GF-D8 (cell line): ENCODE results near the gene SHANK3.

Experiments used
- DNase-seq: peaks from one replicate; lab custom pipeline; 2025; lab: John Stamatoyannopoulos, UW

The SHANK3 gene

DNA sequence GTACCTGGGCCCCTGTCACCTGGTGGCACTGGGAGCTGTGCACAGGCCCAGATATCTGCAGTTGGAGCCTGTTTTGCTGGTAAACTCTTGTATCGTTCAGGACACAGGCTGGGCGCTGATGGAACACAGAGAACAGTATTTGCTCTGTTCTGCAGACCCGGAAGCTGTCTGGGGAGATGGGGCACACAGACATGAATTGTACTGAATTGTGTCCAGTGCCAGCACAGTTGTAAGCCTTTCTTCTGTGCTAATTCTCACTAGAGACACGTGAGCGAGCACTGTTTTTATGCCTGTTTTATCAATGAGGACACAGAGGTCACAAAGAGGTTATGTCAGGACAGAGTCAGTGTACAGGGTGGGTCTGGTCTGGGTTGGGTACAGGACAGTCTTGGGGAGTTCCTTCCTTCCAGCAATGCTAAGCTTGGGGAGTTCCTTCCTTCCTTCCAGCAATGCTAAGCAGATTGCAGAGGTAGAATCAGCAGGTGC lies 41.0 kb downstream of the SHANK3 start:
- DNase-seq = no peak

DNA sequence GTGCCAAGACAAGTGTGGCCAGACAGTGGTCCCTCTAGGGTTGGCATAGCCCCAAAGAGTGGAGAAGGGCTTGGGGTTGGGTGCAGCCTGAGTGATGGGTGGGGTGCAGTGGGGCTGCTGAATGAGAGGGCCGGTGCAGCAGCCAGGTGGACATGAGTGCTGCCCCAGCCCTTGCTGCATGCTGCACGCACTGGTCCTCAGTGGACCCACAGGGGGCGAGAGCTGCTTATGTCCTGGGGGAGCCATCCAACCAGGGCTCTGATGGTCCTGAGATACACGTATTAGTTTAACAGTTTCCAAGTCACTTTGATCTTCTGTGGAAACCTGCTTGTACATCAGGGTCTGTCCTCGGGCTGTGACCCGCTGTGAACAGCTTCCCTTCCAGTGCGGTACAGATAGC lies 41.5 kb downstream of the SHANK3 start:
- no peak for DNase-seq

- no peak for DNase-seq
These were observed 42.1 kb downstream of the SHANK3 start for GRCh38 chr22:50714631-50715179.

GRCh38 chr22:50715250-50715649 lies 42.6 kb downstream of the SHANK3 start:
- no peak for DNase-seq

DNA sequence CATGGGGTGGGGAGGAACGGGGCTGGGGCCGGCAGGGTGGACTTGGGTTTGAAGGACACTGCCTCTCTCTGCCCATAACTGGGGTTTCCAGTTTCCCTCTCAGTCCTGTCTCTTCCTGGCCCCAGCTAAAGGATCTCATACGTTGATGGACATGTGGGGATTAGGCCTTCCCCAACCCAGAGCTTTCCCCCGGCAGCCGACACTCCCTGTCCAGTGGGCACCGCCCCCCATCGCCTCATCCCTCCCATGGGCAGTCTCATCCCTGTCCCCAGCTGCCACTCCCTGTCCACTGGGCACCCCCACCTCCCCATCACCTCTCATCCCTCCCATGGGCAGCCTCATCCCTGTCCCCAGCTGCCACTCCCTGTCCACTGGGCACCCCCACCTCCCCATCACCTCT lies 43.2 kb downstream of the SHANK3 start:
- no peak for DNase-seq

DNA sequence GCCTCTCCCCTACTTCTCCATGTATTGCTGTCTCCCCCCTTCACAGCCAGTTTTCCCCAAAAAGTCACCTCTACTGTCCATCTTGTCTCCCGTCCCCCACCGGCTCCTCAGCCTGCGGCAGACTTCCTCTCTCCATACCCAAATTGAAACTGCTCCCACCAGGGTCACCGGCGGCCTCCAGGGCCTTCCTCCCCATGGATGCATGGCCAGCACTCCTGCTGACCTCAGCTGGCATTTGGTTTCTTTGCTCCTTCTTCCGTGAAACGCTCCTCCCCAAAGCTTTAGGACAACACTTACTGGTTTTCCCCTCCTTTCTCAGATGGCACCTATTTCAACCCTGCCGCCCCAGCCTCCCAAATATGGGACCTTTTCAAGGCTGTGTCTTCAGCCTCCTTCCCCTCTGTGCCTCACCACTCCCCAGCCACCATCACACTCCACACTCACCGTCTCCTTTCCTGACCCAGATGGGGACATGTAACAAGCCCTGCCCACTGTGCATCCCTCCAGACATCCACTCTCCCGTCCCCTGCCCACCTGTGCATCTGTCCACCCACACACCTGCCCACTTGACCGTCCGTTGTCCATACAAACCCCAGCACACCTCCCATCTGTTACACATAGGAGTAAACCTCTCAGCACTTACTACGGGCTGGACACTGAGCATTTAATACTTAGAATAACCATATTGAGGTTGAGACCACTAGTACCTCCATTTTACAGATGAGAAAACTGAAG lies 43.8 kb downstream of the SHANK3 start:
- no peak for DNase-seq

GRCh38 chr22:50717709-50718351 lies 45.2 kb downstream of the SHANK3 start:
- no peak for DNase-seq

GRCh38 chr22:50718352-50718709 lies 45.7 kb downstream of the SHANK3 start:
- DNase-seq = no peak

- DNase-seq = no peak
These were observed 47.2 kb downstream of the SHANK3 start for GRCh38 chr22:50719814-50720300.

GRCh38 chr22:50720301-50721256 lies 48.0 kb downstream of the SHANK3 start:
- DNase-seq = no peak

DNA sequence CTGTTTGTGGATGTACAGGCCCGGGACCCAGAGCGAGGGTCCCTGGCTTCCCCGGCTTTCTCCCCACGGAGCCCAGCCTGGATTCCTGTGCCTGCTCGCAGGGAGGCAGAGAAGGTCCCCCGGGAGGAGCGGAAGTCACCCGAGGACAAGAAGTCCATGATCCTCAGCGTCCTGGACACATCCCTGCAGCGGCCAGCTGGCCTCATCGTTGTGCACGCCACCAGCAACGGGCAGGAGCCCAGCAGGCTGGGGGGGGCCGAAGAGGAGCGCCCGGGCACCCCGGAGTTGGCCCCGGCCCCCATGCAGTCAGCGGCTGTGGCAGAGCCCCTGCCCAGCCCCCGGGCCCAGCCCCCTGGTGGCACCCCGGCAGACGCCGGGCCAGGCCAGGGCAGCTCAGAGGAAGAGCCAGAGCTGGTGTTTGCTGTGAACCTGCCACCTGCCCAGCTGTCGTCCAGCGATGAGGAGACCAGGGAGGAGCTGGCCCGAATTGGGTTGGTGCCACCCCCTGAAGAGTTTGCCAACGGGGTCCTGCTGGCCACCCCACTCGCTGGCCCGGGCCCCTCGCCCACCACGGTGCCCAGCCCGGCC lies 48.7 kb downstream of the SHANK3 start:
- no peak for DNase-seq

GRCh38 chr22:50722048-50722701 lies 49.6 kb downstream of the SHANK3 start:
- no peak for DNase-seq
